ENCODE results near the gene ZNF302.
"Not testable (repeated sequence)": the region's sequence is repeated elsewhere in the genome, so short reads cannot be mapped to it uniquely, and the experiment has no call there.

ZNF302 gene
- 3.0 to 27.4 (median 11.2) reads per million in 17 experiments for total RNA-seq

GRCh38 chr19:34677386-34678084, at the start of gene ZNF302:
TSS of gene ZNF302 (plus strand) at chr19:34677678. CDS start at chr19:34678805, 1,127 bp downstream.
- peak; percentile 98 to 99 (median 99) for DNase-seq

- no peak for DNase-seq
Observed at GRCh38 chr19:34633802-34634201, 43.7 kb upstream of the ZNF302 start.

GRCh38 chr19:34639491-34640085, 37.9 kb upstream of the ZNF302 start:
- DNase-seq: peak; percentile 76 to 91 (median 82)

- DNase-seq: no peak
Observed at GRCh38 chr19:34642241-34642640, 35.2 kb upstream of the ZNF302 start.

- DNase-seq: no peak
Observed at GRCh38 chr19:34644991-34645461, 32.5 kb upstream of the ZNF302 start.

- no peak for DNase-seq
Observed at GRCh38 chr19:34645551-34645950, 31.9 kb upstream of the ZNF302 start.

- DNase-seq: no peak
Observed at GRCh38 chr19:34649886-34650543, 27.5 kb upstream of the ZNF302 start.

- no peak for DNase-seq
Observed at GRCh38 chr19:34651747-34652146, 25.7 kb upstream of the ZNF302 start.

GRCh38 chr19:34654796-34655195, 22.7 kb upstream of the ZNF302 start:
- no peak for DNase-seq

GRCh38 chr19:34655651-34656050, 21.8 kb upstream of the ZNF302 start:
- no peak for DNase-seq

GRCh38 chr19:34661357-34661756, 16.1 kb upstream of the ZNF302 start:
- DNase-seq: no peak

GRCh38 chr19:34662919-34663318, 14.6 kb upstream of the ZNF302 start:
- peak; percentile 9 to 28 (median 15) for DNase-seq

- no peak for DNase-seq
Observed at GRCh38 chr19:34664168-34664567, 13.3 kb upstream of the ZNF302 start.

GRCh38 chr19:34664870-34665269, 12.6 kb upstream of the ZNF302 start:
- no peak for DNase-seq

GRCh38 chr19:34665275-34665674, 12.2 kb upstream of the ZNF302 start:
- DNase-seq: not testable (repeated sequence)

GRCh38 chr19:34666200-34666957, 11.1 kb upstream of the ZNF302 start:
- DNase-seq: no peak

GRCh38 chr19:34666958-34667265, 10.6 kb upstream of the ZNF302 start:
- no peak for DNase-seq

- no peak for DNase-seq
Observed at GRCh38 chr19:34667349-34668076, 10.0 kb upstream of the ZNF302 start.

- DNase-seq: not testable (repeated sequence)
Observed at GRCh38 chr19:34668077-34668689, 9.3 kb upstream of the ZNF302 start.

- DNase-seq: not testable (repeated sequence)
Observed at GRCh38 chr19:34668690-34669089, 8.8 kb upstream of the ZNF302 start.

GRCh38 chr19:34669305-34669704, 8.2 kb upstream of the ZNF302 start:
- DNase-seq: no peak

GRCh38 chr19:34671972-34672371, 5.5 kb upstream of the ZNF302 start:
- DNase-seq: no peak

Data from suppressor macrophage (primary cell).